ENCODE data around the gene ZBTB34.

DNA sequence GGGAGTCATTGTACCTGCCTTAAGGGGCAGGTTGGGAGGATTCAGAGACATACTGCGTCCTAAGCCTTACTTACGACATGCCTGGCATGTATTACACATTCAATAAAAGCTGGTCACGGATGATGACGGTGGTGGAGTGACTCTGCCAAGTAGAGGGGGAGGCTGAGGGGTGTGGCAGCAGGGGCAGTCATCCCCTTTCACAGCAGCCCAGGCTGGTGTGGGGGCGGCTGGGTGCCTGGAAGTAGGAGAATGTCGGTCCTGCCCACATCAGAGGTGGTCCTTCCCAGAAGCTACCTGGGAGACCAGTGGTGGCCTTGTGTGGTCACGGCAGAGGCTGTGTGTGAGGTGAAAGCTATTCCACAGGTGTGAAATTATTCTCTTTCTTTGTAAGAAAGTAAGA is 8.9 kb downstream of the ZBTB34 start:
- no peak for TF ChIP-seq CTCF (IDR thresholded peaks at IDR 0.05)
- no peak for TF ChIP-seq EZH2 (IDR thresholded peaks at IDR 0.05)
- no peak for TF ChIP-seq EZH2phosphoT487 (IDR thresholded peaks at IDR 0.05)

Measured in neural progenitor cell (in vitro differentiated cells).